Suppressor macrophage (primary cell): ENCODE results near the gene GPBP1L1.
A peak's percentile ranks its signal among the peaks of the same experiment; 100 is the strongest.
"Not testable (repeated sequence)": the region's sequence is repeated elsewhere in the genome, so short reads cannot be mapped to it uniquely, and the experiment has no call there.

Source experiments
- DNase-seq, 4 experiments: peaks; one replicate each; pipeline ENCODE4 v3.0.0-alpha.2; 2020 to 2022

The GPBP1L1 gene

GRCh38 chr1:45630429-45630828 is 55.9 kb downstream of the GPBP1L1 start:
- no peak for DNase-seq

DNA sequence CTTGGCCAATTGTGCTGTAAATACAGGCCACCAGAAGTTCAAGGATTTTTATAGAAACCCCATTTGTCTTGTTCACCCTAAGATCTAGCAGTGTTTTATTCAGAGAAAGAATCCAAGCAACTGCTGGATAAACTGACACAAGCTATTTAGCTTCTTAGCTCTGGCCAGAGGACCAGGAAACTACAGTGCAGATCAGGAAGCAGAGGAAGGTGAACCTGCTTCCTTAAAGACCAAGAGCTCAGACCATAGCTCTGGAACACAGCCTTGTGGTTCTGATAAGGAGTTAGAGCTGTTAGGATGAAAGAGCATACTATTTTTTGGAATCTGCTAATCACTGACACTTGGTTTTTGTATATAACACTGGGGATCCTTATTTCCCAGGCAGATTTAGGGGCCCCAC is 57.3 kb downstream of the GPBP1L1 start:
- no peak for DNase-seq

DNA sequence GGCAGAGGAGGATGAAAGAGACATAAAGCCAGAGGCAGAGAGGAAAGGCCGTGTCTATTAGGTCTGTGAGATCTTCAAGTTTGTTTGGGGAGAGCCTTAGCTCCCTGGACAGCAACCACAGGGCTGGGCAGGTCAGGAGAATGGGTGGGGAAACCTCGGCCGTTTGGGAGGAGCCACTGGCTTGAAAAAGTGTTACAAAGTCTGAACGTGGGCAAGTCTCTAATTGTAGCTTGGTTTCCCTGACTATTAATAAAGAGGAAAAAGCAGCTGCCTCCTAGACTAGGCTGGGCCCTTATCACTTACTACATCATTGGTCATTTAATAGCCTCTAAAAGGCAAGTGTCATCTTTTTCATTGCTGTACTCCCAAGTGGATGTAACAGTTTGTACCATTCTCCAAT is 62.4 kb downstream of the GPBP1L1 start, which contains the start of gene CCDC17:
TSS of gene CCDC17 (minus strand) at position 83 of the 400 bp plus-strand sequence. CDS start 145 bp downstream, outside the sequence.
- no peak for DNase-seq

- DNase-seq: no peak
Measured at GRCh38 chr1:45622524-45623394, 63.6 kb downstream of the GPBP1L1 start.

GRCh38 chr1:45621895-45622523 is 64.3 kb downstream of the GPBP1L1 start:
- DNase-seq: no peak

GRCh38 chr1:45621501-45621836 is 64.9 kb downstream of the GPBP1L1 start:
- DNase-seq: peak; percentile 32 to 57 (median 56)

GRCh38 chr1:45620588-45621500 is 65.5 kb downstream of the GPBP1L1 start:
- DNase-seq: no peak

GRCh38 chr1:45619149-45619921 is 67.0 kb downstream of the GPBP1L1 start:
- DNase-seq: no peak

DNA sequence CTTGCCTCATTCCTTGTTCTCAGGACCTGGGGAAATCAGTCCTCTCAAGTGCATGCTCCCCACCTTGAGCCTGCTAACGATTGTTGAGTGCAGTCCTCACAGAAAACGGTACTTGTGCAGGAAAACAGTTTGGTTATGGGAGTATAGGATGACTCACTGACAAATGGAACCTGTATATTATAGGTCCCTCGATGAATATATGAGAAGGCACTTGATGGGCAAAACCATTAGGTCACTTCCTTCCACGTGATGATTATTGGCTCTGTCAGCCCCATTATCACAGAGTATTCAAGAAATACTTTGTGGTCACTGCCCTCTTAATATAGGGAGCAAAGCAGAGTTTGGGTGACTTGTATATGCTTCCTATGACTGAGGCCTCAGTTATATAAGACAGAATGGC is 68.7 kb downstream of the GPBP1L1 start:
- no peak for DNase-seq

- DNase-seq: no peak
Measured at GRCh38 chr1:45615885-45616284, 70.4 kb downstream of the GPBP1L1 start.

GRCh38 chr1:45612941-45613579 is 73.3 kb downstream of the GPBP1L1 start:
- no peak for DNase-seq

GRCh38 chr1:45610589-45611226 is 75.6 kb downstream of the GPBP1L1 start:
- DNase-seq: no peak

- DNase-seq: peak; percentile 35 to 65 (median 40)
Measured at GRCh38 chr1:45608175-45609156, 77.9 kb downstream of the GPBP1L1 start.

- DNase-seq: peak; percentile 19 to 52 (median 42)
Measured at GRCh38 chr1:45607404-45608074, 78.8 kb downstream of the GPBP1L1 start.

- no peak for DNase-seq
Measured at GRCh38 chr1:45604239-45604638, 82.1 kb downstream of the GPBP1L1 start.

DNA sequence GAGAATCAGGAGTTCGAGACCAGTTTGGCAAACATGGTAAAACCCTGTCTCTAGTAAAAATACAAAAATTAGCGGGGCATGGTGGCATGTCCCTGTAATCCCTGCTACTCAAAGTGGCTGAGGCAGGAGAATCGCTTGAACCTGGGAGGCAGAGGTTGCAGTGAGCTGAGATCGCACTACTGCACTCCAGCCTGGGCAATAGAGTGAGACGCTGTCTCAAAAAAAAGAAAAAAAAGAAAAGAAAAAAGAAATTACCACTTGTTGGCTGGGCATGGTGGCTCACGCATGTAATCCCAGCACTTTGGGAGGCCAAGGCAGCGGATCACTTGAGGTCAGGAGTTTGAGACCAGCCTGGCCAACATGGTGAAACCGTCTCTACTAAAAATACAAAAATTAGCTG is 89.6 kb downstream of the GPBP1L1 start:
- not testable (repeated sequence) for DNase-seq

DNA sequence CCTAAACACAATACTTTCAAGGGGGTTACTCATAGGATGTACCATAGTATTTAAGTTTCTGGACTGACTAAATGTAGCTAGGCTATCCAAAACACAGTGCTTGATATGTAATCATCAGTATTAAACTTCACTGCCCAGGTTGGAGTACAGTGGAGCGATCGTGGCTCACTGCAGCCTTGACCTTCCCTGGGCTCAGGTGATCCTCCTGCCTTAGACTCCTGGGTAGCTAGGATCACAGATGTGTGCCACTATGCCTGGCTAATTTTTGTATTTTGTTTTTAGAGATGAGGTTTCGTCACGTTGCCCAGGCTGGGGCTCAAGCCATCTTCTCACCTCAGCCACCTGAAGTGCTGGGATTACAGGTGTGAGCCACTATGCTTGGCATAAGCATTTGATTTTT is 91.9 kb downstream of the GPBP1L1 start:
- no peak for DNase-seq

DNA sequence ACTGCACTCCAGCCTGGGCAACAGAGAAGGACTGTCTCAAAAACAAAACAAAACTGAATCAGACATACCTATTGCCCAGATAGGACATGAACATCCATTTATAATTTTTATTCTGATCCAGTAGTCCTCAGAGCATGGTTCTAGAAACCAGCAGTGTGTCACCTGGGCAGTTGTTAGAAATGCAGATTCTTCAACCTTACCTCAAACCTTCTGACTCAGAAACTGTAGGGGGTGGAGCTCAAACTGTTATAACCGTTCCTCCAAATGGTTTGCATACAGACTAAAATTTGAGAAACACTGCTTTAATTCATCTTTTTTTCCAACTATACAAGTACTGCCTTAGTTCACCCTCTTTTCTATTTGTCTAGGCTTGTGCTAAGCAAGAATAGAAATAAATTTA is 96.5 kb downstream of the GPBP1L1 start:
- DNase-seq: no peak

DNA sequence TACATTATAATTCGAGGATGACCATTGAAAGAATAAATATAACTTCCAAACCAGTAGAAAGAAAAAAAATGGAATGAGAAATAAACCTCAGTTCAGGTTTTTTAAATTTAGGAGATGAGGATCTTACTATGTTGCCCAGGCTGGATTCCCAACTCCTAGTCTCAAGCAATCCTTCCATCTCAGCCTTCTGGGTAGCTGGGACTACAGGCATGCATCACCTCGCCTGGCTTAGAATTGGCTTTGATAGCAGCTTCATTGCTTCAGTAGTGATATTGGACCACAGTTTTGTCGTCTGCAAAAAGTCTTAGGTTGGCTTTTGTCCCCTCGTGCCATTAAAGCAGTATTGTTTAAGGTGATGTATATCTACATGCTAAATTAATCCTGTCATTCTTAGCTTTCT is 99.6 kb downstream of the GPBP1L1 start:
- DNase-seq: no peak
